Colonic mucosa (tissue), 4 donors: ENCODE measurements around the gene DYNLT2. TPM values are rescaled to one million over a fixed set of nuclear protein-coding genes. Genes with fewer than 3 reads are reported as not detected.

Source experiments
- DNase-seq: peaks from one replicate; pipeline ENCODE4 v3.0.0-alpha.2; 2020
- H3K27ac ChIP-seq: fragments of 200-600 bp; one replicate; pipeline ENCODE4 v1.8.0; 2021
- H3K27me3 ChIP-seq: fragments of 200-600 bp; one replicate; pipeline ENCODE4 v1.8.0; 2021
- H3K36me3 ChIP-seq: fragments of 200-600 bp; one replicate; pipeline ENCODE4 v1.8.0; 2021
- H3K4me1 ChIP-seq: fragments of 200-600 bp; one replicate; pipeline ENCODE4 v1.8.0; 2021; ENCODE audit warnings: mild to moderate bottlenecking
- H3K4me3 ChIP-seq: fragments of 200-600 bp; one replicate; pipeline ENCODE4 v1.8.0; 2021
- H3K9ac ChIP-seq, 2 donors: one replicate each; pipeline ENCODE4 v1.7.0; 2013; ENCODE audit warnings: control low read depth in 2 of 2, low read depth in 2 of 2, low read length in 2 of 2
- H3K9me3 ChIP-seq: fragments of 200-600 bp; one replicate; pipeline ENCODE4 v1.8.0; 2021
- CTCF ChIP-seq: fragments of 200-600 bp; IDR thresholded peaks from one replicate; pipeline ENCODE4 v1.8.0; 2022; ENCODE audit warnings: antibody characterized with exemption, mild to moderate bottlenecking
- intact Hi-C: fragments of 100-400 bp; cut with DNase I; formaldehyde crosslinking; loops from one replicate; pipeline ENCODE4 v1.14.1; 2022
- total RNA-seq, 2 donors: library from RNA; stranded (reverse); fragmentation: NEBNext Ultra II Directional in 1 of 2; extraction: Animal tissue kit (Norgen Biotek cat#: 25700) in 1 of 2; gene quantifications; one replicate each; pipeline ENCODE4 v1.2.1, GENCODE V29; 2021
- donor health status: healthy.
- donor health status: DM: no; HTN: no; CAD: no.
- donor health status: DM: no; HTN: no; CAD: no.

Gene DYNLT2
- total RNA-seq, 2 donors from 2014 or later = 1.4 to 2.2 TPM

- no peaks in the 10 kb centered on the region for H3K27me3 ChIP-seq
- intact Hi-C loops = loop anchor here (10.0 kb wide), 1 partner anchor 726 kb away; no protein-coding TSS in a partner anchor
- no peaks in the 10 kb centered on the region for H3K9me3 ChIP-seq
- peaks cover 20% of the 10 kb centered on the region for H3K4me1 ChIP-seq
- H3K27ac ChIP-seq = no peak overlapping the region
- peak; percentile 9 for DNase-seq
- H3K9ac ChIP-seq = no peak overlapping the region
- no peak overlapping the region for H3K4me3 ChIP-seq
- no peaks in the 10 kb centered on the region for H3K36me3 ChIP-seq
- TF ChIP-seq CTCF = no peak
Observed at GRCh38 chr6:169798764-169799473, 47.5 kb upstream of the DYNLT2 start.

GRCh38 chr6:169795196-169795595 lies 43.8 kb upstream of the DYNLT2 start:
- intact Hi-C loops = loop anchor here (10.0 kb wide), 1 partner anchor 730 kb away; no protein-coding TSS in a partner anchor
- Histone ChIP-seq H3K36me3 (no peaks in the 10 kb centered on the region), H3K27ac (no peak overlapping the region), H3K4me3 (no peak overlapping the region), H3K4me1 (peaks cover 6% of the 10 kb centered on the region), H3K9ac (no peak overlapping the region), H3K27me3 (no peaks in the 10 kb centered on the region), H3K9me3 (no peaks in the 10 kb centered on the region)
- no peak for TF ChIP-seq CTCF
- peak; percentile 19 for DNase-seq

- Histone ChIP-seq H3K4me1 (peaks cover 7% of the 10 kb centered on the region), H3K27ac (no peak overlapping the region), H3K9me3 (no peaks in the 10 kb centered on the region), H3K27me3 (no peaks in the 10 kb centered on the region), H3K9ac (no peak overlapping the region), H3K4me3 (no peak overlapping the region), H3K36me3 (no peaks in the 10 kb centered on the region)
- TF ChIP-seq CTCF = no peak
- intact Hi-C loops = loop anchor here (10.0 kb wide), 1 partner anchor 730 kb away; no protein-coding TSS in a partner anchor
- peak; percentile 30 for DNase-seq
Observed at GRCh38 chr6:169794317-169795055, 43.1 kb upstream of the DYNLT2 start.

GRCh38 chr6:169793408-169793807 lies 42.0 kb upstream of the DYNLT2 start:
- Histone ChIP-seq H3K4me1 (peaks cover 7% of the 10 kb centered on the region), H3K27me3 (no peaks in the 10 kb centered on the region), H3K9ac (no peak overlapping the region), H3K27ac (no peak overlapping the region), H3K36me3 (no peaks in the 10 kb centered on the region), H3K9me3 (no peaks in the 10 kb centered on the region), H3K4me3 (no peak overlapping the region)
- intact Hi-C loops = loop anchor here (10.0 kb wide), 1 partner anchor 731 kb away; no protein-coding TSS in a partner anchor
- no peak for TF ChIP-seq CTCF
- peak; percentile 16 for DNase-seq

- intact Hi-C loops = loop anchor here (10.0 kb wide), 1 partner anchor 732 kb away; no protein-coding TSS in a partner anchor
- no peaks in the 10 kb centered on the region for H3K36me3 ChIP-seq
- H3K27me3 ChIP-seq = no peaks in the 10 kb centered on the region
- no peaks in the 10 kb centered on the region for H3K9me3 ChIP-seq
- no peak overlapping the region for H3K4me3 ChIP-seq
- TF ChIP-seq CTCF = no peak
- DNase-seq = peak; percentile 16
- no peak overlapping the region for H3K27ac ChIP-seq
- H3K4me1 ChIP-seq = peaks cover 7% of the 10 kb centered on the region
- H3K9ac ChIP-seq = no peak overlapping the region
Observed at GRCh38 chr6:169792306-169793015, 41.1 kb upstream of the DYNLT2 start.
